ENCODE measurements around the gene AGAP2. TPM values are rescaled to one million over a fixed set of nuclear protein-coding genes. Genes with fewer than 3 reads are reported as not detected.
"Not testable (repeated sequence)": the region's sequence is repeated elsewhere in the genome, so short reads cannot be mapped to it uniquely, and the experiment has no call there.

The AGAP2 gene
- polyA plus RNA-seq, 3 donors from 2014 or later: 1.4 to 10.5 (median 3.2) TPM

DNA sequence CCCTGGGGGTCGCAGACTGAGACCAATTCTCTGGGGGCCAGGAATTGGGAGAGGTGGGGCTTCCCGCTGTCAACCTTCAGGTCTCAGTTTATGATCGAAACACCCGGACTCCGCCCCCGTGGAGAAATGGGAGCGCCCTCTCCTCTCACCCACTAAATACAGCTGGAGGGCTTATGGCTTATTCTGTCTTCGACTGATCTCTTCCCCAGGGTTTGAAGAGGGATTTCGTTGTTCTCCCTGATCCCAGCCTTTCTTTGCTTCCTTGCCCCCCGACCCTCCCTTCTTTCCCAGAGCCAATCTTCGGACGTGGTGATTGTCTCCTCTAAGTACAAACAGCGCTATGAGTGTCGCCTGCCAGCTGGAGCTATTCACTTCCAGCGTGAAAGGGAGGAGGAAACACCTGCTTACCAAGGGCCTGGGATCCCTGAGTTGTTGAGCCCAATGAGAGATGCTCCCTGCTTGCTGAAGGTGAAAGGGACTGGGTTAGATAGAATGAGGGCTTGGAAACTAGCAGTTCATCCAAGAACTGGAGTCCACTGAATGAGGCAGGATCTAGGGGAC, 44.0 kb downstream of the AGAP2 start:
- DNase-seq: no peak
- Mint-ChIP-seq H3K4me1 (peaks cover 9 to 21% of the 10 kb centered on the region in 2 donors), H3K4me3 (no peak overlapping the region), H3K9me3 (no peaks in the 10 kb centered on the region), H3K27ac (no peak overlapping the region), H3K27me3 (ENCODE audit: low read depth in 3 of 3) (peaks cover 0 to 3% (median 2%) of the 10 kb centered on the region in 3 donors), H3K36me3 (peaks cover 11 to 38% (median 17%) of the 10 kb centered on the region in 3 donors)

DNA sequence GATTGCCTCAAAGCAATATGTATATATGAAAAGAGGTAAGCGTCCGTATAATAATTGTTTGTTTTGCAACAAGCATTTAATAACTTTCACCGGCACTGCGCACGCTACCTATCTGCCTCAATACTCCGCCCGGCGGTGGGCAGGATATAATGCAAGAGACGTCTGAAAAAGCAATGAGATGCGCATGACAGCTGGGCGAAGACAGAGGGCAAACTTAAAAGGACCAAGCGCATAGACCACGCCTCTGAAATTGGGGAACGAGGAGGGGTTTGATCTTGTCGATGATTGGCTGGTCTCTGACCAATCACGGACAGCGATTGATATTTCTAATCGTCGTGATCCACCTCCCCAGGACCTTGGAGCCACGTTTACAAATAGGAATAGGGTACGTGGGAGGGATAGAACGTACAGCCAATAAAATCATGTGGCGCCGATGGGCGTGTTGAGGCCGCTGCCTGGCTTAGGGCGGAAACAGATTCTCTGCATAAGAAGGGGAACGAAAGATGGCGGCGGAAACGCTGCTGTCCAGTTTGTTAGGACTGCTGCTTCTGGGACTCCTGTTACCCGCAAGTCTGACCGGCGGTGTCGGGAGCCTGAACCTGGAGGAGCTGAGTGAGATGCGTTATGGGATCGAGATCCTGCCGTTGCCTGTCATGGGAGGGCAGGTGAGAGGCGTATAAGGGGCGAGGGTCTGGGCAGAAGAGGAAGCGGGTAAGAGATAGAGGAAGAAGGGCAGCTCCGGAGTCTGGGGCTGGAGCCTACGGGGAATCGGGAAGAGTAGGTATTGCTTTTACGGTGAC, 44.7 kb downstream of the AGAP2 start, which contains the start of gene OS9:
Gene OS9 (plus strand): TSS at position 474 of the 800 bp plus-strand sequence. CDS start 30 bp downstream, at position 504.
- H3K4me1 Mint-ChIP-seq: peaks cover 9 to 17% of the 10 kb centered on the region in 2 donors
- H3K4me3 Mint-ChIP-seq: no peak within 1 kb of the TSS
- H3K27me3 Mint-ChIP-seq (ENCODE audit: low read depth in 3 of 3): peaks cover 0 to 2% (median 2%) of the 10 kb centered on the region in 3 donors
- H3K9me3 Mint-ChIP-seq: no peaks in the 10 kb centered on the region
- peak; percentile 97 to 98 (median 98) for DNase-seq
- H3K27ac Mint-ChIP-seq: no peak within 1 kb of the TSS
- H3K36me3 Mint-ChIP-seq: peaks cover 11 to 31% (median 17%) of the 10 kb centered on the region in 3 donors

DNA sequence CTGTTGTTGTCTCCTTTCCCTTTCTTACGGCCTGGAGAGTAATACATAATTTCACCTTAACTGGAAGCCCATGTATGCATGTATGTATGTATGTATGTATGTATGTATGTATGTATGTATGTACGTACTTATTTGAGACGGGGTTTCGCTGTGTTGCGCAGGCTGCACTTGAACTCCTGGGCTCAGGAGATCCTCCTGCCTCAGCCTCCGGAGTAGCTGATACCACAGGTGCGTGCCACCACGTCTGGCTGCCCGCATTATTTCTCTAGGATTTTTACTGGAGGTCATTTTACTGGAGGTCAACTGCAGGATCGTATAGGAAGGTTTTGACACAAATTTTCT, 45.3 kb downstream of the AGAP2 start:
- no peaks in the 10 kb centered on the region for H3K9me3 Mint-ChIP-seq
- H3K4me1 Mint-ChIP-seq: peaks cover 9 to 11% of the 10 kb centered on the region in 2 donors
- DNase-seq: no peak
- H3K27ac Mint-ChIP-seq: no peak overlapping the region
- H3K4me3 Mint-ChIP-seq: no peak overlapping the region
- peaks cover 10 to 27% (median 16%) of the 10 kb centered on the region in 3 donors for H3K36me3 Mint-ChIP-seq
- H3K27me3 Mint-ChIP-seq (ENCODE audit: low read depth in 3 of 3): peaks cover 0 to 2% (median 2%) of the 10 kb centered on the region in 3 donors

DNA sequence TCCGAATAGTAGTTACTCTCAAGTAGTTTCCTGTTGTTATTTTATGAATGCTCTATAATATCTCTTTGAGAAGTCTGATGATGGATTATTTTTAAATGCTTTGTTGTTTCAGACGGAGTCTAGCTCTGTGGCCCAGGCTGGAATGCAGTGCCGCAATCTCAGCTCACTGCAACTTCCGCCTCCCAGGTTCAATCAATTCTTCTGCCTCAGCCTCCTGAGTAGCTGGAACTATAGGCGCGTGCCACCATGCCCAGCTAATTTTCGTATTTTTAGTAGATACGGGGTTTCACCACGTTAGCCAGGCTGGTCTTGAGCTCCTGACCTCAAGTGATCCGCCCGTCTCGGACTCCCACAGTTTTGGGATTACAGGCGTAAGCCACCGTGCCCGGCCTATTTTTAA, 46.0 kb downstream of the AGAP2 start:
- Mint-ChIP-seq H3K27ac (no peak overlapping the region), H3K27me3 (ENCODE audit: low read depth in 3 of 3) (peaks cover 0 to 2% (median 2%) of the 10 kb centered on the region in 3 donors), H3K4me1 (peaks cover 5 to 6% of the 10 kb centered on the region in 2 donors), H3K4me3 (no peak overlapping the region), H3K9me3 (no peaks in the 10 kb centered on the region), H3K36me3 (peaks cover 4 to 19% (median 8%) of the 10 kb centered on the region in 3 donors)
- no peak for DNase-seq

DNA sequence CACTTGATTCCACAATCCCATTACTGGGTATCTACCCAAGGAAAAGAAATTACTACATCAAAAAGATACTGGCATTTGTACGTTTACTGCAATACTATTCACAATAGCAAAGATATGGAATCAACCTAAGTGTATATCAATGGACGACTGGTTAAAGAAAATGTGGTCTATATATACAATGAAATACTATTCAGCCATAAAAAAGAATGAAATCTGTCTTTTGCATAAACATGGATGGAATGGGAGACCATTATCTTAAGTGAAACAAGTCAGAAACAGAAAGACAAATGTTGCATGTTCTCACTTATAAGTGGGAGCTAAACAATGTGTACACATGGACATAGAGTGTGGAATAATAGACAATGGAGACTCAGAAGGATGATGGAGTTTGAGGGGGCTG, 49.6 kb downstream of the AGAP2 start:
- H3K4me3 Mint-ChIP-seq: no peak overlapping the region
- no peaks in the 10 kb centered on the region for H3K36me3 Mint-ChIP-seq
- H3K27me3 Mint-ChIP-seq (ENCODE audit: low read depth in 3 of 3): peaks cover 4 to 12% (median 9%) of the 10 kb centered on the region in 3 donors
- H3K4me1 Mint-ChIP-seq: no peaks in the 10 kb centered on the region
- no peak overlapping the region for H3K27ac Mint-ChIP-seq
- H3K9me3 Mint-ChIP-seq: peaks cover 0 to 2% (median 0%) of the 10 kb centered on the region in 6 donors
- no peak for DNase-seq

DNA sequence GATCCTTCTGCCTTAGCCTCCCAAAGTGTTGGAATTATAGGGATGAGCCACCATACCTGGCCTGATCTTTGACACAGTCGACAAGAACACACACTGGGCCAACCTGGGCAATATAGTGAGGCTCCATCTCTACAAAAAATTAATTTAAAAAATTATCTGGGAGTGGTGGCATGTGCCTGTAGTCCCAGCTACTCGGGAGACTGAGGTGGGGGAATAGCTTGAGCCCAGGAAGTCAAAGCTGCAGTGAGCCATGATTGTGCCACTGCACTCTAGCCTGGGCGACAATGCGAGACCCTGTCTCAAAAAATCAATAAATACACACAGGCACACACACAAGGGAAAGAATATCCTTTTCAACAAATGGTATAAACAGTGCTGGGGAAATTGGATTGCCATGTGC, 50.7 kb downstream of the AGAP2 start:
- H3K36me3 Mint-ChIP-seq: no peaks in the 10 kb centered on the region
- H3K4me3 Mint-ChIP-seq: no peak overlapping the region
- peaks cover 4 to 12% (median 9%) of the 10 kb centered on the region in 3 donors for H3K27me3 Mint-ChIP-seq (ENCODE audit: low read depth in 3 of 3)
- peaks cover 0 to 2% (median 0%) of the 10 kb centered on the region in 6 donors for H3K9me3 Mint-ChIP-seq
- H3K4me1 Mint-ChIP-seq: no peaks in the 10 kb centered on the region
- no peak overlapping the region for H3K27ac Mint-ChIP-seq
- no peak for DNase-seq

- Mint-ChIP-seq H3K36me3 (no peaks in the 10 kb centered on the region), H3K27ac (no peak overlapping the region), H3K4me1 (no peaks in the 10 kb centered on the region), H3K9me3 (peaks cover 0 to 5% (median 3%) of the 10 kb centered on the region in 6 donors), H3K27me3 (ENCODE audit: low read depth in 3 of 3) (peaks cover 0 to 12% (median 2%) of the 10 kb centered on the region in 3 donors), H3K4me3 (no peak overlapping the region)
- no peak for DNase-seq
Observed at GRCh38 chr12:57679697-57680096, 58.8 kb downstream of the AGAP2 start.

GRCh38 chr12:57677947-57678346, 60.6 kb downstream of the AGAP2 start:
- not testable (repeated sequence) for H3K4me3 Mint-ChIP-seq, H3K4me1 Mint-ChIP-seq, DNase-seq, H3K27ac Mint-ChIP-seq, H3K9me3 Mint-ChIP-seq, H3K36me3 Mint-ChIP-seq
- peaks cover 1 to 11% (median 2%) of the 10 kb centered on the region in 3 donors for H3K27me3 Mint-ChIP-seq (ENCODE audit: low read depth in 3 of 3)

DNA sequence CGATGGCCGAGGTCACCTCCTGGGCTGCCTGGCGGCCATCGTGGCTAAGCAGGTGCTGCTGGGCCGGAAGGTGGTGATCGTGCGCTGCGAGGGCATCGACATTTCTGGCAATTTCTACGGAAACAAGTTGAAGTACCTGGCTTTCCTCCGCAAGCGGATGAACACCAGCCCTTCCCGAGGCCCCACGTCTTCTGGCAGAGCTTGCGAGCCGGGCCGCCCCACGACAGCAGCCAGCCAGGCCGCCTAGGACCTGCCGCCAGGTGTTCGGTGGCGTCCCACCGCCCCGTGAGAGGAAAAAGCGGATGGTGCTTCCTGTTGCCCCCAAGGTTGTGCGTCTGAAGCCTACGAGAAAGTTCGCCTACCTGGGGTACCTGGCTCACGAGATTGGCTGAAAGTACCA, 63.9 kb downstream of the AGAP2 start:
- Mint-ChIP-seq H3K4me1 (no peaks in the 10 kb centered on the region), H3K4me3 (no peak overlapping the region), H3K27ac (no peak overlapping the region), H3K36me3 (no peaks in the 10 kb centered on the region), H3K9me3 (no peaks in the 10 kb centered on the region), H3K27me3 (ENCODE audit: low read depth in 3 of 3) (peaks cover 2 to 11% (median 8%) of the 10 kb centered on the region in 3 donors)
- no peak for DNase-seq

Other genes with a start within 250 kb of the AGAP2 start
- gene DDIT3, start 218.2 kb downstream of the AGAP2 start, polyA plus RNA-seq: 10 to 100 TPM; 22.8 to 38.8 (median 29.4) TPM
- 1 to 10 TPM; 1.8 to 5.5 (median 2.7) TPM for gene MBD6, start 215.9 kb downstream of the AGAP2 start, polyA plus RNA-seq
- 10 to 100 TPM; 90.2 to 99.0 (median 93.8) TPM for gene DCTN2, start 191.6 kb downstream of the AGAP2 start, polyA plus RNA-seq
- not detected for gene KIF5A, start 188.7 kb downstream of the AGAP2 start, polyA plus RNA-seq
- gene PIP4K2C, start 147.6 kb downstream of the AGAP2 start, polyA plus RNA-seq: 10 to 100 TPM; 33.0 to 61.8 (median 54.1) TPM
- 10 to 100 TPM in 1 of 3 donors, 1 to 10 TPM in 2; 8.1 to 20.2 (median 9.5) TPM for gene DTX3, start 133.9 kb downstream of the AGAP2 start, polyA plus RNA-seq
- gene ARHGEF25, start 127.3 kb downstream of the AGAP2 start, polyA plus RNA-seq: under 1 TPM in 1 of 3 donors, not detected in 2; 0.27 TPM
- gene B4GALNT1, start 105.5 kb downstream of the AGAP2 start, polyA plus RNA-seq: not detected
- 100 to 1,000 TPM in 1 of 3 donors, 10 to 100 TPM in 2; 54.2 to 111 (median 59.5) TPM for gene OS9, start 44.6 kb downstream of the AGAP2 start, polyA plus RNA-seq
- 100 to 1,000 TPM in 1 of 3 donors, 10 to 100 TPM in 2; 62.1 to 103 (median 72.6) TPM for gene TSPAN31, start 6.3 kb upstream of the AGAP2 start, polyA plus RNA-seq
- 100 to 1,000 TPM in 1 of 3 donors, 10 to 100 TPM in 2; 68.7 to 133 (median 75.6) TPM for gene CDK4, start 13.6 kb upstream of the AGAP2 start, polyA plus RNA-seq
- 1 to 10 TPM; 1.7 to 4.4 (median 3.7) TPM for gene MARCHF9, start 16.4 kb upstream of the AGAP2 start, polyA plus RNA-seq
- not detected for gene CYP27B1, start 28.3 kb upstream of the AGAP2 start, polyA plus RNA-seq
- 10 to 100 TPM in 1 of 3 donors, 1 to 10 TPM in 2; 3.5 to 11.8 (median 6.7) TPM for gene METTL1, start 33.4 kb upstream of the AGAP2 start, polyA plus RNA-seq
- 1 to 10 TPM; 1.3 to 3.4 (median 2.8) TPM for gene EEF1AKMT3, start 33.9 kb upstream of the AGAP2 start, polyA plus RNA-seq
- gene TSFM, start 44.0 kb upstream of the AGAP2 start, polyA plus RNA-seq: 10 to 100 TPM; 22.2 to 38.6 (median 23.4) TPM
- under 1 TPM in 2 of 3 donors, not detected in 1; 0.40 to 0.95 TPM for gene AVIL, start 80.0 kb upstream of the AGAP2 start, polyA plus RNA-seq
- 10 to 100 TPM; 30.6 to 51.8 (median 36.5) TPM for gene CTDSP2, start 108.0 kb upstream of the AGAP2 start, polyA plus RNA-seq
- 10 to 100 TPM; 17.3 to 23.8 (median 19.3) TPM for gene ATP23, start 202.8 kb upstream of the AGAP2 start, polyA plus RNA-seq